Activated CD4-positive, alpha-beta T cell treated with anti-CD3 and anti-CD28 coated beads for 24 hours (primary cell): ENCODE data around the gene DCC.

Experiments used
- DNase-seq, 2 donors: peaks; one replicate each; pipeline ENCODE4 v3.0.0-alpha.2; 2020; ENCODE audit warnings: low read depth in 2 of 2

Gene DCC

DNA sequence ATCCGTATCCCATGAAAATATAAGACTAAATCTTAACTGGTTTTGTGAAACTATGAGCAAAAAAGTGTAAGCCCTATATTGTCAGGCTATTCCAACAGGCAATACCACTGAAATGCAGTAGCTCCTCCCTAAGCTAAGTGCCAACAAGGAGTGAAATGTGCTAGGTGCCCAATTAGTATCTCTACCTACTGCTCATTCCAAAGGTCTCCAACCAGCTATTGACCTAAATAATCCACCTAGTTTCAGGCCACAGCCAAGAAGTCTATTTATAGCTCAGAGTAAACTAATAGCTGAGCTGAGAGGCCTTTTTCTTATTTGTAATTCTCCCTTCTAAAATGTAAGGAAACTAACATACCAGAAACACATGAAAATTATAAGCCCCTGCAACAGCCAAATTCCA lies 482.2 kb downstream of the DCC start:
- DNase-seq = no peak

DNA sequence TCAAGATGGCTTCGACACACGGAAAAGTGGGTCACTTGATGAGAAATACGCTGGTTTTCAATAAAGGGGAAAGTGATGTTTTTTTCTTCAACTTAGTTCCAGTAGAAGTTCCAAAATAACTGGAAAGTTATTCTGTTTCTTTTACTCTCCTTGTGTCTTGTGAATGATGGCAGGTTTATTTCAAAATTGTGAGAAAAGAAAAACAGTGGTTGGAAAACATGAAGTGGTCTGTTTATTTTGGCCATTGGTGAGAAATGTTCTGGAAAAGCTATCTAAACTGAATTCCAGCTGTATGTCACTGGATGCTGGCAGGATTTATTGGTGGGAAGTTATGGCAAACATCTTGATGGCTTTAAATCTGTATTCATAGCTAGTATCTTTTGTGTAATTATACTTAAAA lies 484.1 kb downstream of the DCC start:
- no peak for DNase-seq

DNA sequence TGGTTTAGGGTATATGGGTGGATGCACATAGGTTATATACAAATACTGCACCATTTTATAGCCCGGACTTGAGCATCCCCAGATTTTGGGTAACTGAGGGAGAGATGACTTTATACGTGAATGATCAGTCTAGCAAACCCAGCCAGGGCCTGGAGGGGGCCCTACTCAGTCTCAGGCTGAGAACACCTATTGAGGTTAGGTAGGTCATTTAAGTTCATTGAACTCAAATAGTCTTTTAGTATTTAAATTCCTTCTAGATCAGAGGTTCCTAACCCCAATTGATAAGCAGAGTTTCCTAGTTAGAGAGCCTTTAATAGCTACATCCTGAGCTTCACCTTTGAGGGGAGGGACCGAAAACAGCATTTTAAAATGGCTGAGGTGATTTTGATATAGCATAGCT lies 487.0 kb downstream of the DCC start:
- DNase-seq = no peak

DNA sequence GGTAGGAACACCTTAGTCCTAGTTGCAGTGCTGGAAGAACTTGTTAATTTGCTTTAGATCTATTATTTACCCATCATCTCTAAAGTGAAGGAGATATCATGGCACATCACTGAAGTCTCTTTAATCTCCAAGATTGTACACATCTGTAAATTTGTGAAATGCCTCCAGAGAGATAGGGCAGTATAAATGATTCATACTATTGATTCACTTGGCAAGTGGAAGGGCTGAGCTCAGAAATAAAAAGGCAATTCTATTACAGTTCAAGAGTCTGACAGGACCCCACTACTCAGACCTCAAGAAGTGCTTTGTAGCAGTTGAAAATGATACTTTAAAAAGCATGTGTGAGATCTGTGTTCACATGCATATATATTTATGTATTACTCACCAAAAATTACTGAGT lies 489.3 kb downstream of the DCC start:
- DNase-seq = no peak

DNA sequence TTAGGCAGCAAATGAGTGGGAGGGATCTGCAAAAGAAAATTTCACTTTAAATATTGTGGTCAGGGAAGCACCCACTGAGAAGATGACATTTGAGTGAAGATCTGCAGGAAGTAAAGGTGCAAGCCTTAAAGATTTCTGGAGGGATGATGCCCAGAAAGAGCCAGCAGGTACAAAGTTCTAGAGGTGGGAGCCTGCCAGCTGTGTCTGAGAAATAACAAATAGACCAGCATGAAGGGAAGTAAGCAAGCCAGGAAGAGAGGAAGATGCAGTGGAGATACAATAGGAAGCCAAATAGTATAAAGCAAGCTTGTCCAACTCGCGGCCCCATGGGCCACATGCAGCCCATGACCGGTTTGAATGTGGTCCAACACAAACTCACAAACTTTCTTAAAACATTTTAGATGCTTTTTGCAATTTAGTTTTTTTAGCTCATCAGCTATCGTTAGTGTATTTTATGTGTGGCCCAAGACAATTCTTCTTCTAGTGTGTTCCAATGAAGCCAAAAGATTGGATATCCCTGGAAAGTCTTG lies 489.9 kb downstream of the DCC start:
- no peak for DNase-seq

DNA sequence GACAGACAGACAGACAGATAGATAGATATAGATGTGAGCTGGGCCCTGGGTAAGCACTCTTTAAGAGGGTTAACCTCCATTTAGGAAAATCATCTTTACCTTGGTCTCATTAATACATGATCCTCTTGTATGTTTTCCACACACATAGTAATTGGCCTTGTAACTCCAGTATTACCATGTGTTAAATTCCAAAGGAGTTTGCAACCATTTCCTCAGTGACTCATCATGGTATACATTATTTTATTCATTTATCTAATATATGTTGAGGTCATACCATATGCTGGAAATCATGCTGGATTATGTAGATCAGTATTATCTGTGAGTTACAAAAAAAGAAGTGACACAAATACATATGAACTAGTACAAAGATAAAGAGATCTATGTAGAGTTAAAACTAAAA lies 504.3 kb downstream of the DCC start:
- no peak for DNase-seq

DNA sequence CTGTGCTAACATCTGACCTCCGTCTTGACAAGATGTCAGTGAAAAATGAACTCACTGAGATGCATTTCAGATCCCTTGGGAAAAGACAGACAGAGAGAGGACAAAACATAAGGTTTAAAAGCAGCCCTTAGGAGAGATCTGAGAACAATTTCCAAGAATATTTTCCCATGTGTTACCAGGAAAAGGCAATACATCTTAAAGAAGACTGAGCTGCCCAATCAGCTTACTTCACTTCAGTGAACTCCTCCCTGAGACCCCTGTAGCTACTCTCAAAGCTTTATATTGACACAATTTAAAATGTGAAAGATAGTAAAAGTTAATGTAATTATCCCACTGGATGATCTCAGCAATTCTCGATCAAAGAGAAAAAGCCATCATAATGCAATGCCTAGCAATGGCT lies 505.0 kb downstream of the DCC start:
- no peak for DNase-seq

DNA sequence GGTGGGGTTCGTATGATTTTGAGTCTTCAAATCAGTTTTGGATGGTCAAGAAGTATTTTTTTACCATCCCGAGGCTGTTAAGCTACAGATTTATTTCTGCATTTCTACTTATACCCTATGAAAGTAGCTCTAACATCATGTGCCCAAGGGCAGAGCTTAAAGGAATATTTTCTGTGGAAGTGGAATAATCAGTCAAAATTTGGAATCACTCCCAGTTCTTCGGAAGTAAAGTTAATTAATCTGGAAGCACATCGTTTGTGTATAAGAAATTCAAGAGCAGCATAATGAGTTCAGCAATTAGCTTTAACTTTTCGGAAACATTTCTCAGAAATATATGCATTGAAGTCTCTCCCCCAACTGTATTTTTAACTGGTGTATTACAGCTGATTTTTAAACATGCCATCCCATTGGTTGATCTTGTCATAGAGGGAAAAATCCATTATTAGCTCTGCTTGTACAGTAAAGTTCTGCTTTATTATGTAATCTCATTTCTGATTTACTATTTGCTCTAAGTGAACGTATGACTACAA lies 510.1 kb downstream of the DCC start:
- no peak for DNase-seq

DNA sequence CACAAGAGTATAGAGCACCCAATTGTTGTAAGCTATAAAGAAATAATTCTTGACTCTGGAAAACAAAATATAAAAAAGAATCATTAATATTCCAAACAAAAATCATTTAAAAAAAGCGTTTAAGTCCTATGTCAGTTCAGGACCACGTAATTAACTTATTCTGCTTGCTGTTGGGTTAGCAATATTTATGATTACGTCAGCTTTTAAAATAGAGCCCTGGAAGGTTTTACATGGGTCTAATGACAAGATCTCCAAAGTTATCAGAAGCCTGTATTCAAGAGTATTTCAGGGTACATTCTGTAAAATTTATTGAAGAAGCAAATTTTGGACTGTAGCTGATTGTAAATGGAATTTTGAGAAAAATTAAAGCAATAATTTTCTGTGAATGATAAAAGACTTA lies 521.6 kb downstream of the DCC start:
- no peak for DNase-seq

DNA sequence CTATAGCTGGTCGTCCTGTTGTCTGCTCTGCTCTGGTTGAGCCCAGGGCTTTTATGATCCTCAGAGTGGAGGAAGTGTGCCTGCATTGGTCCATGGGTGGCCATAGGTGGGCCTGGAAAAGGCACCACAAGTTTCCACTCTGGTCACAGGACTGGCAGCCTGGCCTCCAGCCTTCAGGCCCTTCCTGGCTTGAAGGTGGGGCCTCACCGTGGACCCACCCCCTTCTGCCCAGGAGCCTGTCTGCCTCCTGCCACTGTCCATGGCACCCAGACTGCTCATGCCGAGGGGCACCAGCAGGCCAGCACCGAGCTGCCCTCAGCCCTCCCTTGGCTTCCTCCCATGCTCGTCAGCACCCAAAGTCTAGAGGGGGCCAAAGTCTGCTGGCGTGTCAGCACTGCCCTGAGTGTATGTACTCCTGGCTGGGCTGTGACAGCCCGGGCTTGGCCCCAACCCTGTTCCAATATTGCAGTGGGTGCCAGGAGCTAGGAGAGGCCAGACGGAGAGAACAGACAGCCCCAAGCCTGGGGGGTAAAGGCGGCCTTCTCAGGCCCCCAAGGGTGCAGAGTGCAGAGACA lies 529.4 kb downstream of the DCC start:
- no peak for DNase-seq

DNA sequence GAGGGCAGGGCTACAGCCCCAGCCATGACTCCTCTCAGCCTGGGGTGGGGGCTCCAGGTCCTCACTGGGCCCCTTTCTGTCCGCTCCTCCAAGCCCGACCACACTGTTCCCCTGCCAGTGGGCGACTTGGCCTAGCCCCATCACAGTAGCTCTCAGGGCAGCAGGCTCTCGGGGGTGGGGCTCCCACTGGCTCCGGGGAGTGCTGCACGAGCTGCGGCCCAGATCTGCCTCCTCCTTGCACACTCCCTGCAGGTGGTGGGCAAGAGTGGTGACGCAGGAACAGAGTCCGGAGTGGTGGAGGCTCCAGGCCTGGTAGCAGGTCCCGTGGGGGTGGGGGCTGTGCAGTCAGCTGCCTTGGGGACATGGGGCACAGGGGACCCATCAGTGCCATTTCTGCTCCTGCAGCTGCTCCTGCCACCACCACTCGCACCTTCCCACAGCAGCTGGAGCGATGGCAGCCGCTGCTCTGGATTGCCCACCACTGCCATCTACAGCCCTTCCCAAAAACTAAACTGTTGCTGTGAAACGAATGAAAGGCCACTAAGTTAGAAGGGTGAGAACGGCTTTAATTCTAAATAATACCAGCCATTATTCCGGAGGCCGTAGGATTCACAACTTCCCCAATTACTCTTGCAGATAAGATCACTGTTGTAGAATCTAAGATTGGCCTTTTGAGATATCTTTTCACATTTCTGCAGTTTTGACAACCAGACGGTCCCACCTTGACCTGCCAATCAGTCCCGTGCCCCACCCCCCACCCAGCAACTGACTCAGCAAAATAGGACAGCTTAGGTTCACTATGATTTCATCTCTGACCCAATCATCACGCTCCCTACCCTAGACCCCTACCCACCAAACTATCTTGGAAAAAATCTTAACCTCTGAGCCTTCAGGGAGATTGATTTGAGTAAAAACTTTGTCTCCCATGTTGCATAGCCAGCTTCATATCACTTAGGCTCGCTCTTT lies 530.2 kb downstream of the DCC start:
- DNase-seq = no peak

DNA sequence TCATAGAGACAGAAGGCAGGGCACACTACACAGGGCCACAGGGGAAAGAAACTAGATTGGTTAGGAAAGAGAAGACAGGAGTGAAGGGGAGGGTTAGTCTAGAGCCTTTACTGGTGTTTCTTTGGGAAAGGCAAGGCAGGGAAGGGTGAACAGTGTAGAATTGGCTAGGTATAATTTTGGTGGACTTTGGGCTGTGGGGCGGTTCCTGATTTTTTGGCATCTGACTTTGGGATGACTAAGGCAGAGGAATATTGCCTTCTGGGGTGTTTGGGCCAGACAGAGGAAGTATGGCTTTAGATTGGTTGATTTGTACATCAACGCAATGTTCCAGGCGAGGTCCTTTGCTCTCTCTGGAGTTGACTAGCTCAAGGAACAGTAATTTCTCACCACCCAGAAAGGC lies 534.8 kb downstream of the DCC start:
- DNase-seq = no peak

DNA sequence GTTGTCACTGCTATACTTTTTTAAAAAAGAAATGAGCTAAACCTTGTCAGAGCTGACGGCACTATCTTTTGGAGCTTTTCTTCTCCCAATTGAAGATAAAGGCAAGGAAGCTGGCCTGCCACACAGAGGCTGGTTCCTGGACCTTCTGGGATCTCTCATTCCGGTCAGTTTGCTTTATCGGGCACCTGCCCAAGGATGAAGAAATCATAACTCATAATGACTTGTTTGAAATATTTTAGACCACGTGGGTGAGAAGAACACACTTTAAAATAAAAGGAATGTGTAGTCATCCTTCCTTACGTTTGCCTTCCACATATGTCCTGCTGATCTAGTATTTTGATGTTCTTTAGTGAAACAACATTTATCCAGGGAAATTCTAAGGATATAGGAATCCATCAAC lies 535.7 kb downstream of the DCC start:
- no peak for DNase-seq

DNA sequence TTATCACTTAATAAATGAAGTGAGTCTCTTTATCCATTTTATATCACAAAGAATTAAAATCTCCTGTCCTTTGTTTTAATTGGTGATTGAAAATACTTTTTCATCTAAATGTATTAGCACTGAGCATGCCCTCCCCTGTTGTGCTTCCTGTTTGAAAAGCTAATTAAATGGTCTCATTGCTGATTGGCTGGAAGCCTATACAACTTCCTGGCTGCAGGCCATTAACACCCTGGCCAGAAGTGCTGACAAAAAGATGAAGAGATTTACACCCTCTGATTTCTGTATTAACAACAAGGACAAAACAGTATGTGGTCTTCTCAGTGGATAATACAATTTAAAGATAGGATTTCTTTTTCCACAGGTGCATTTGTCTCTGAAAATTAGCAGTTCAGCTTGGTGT lies 548.0 kb downstream of the DCC start:
- DNase-seq = no peak

DNA sequence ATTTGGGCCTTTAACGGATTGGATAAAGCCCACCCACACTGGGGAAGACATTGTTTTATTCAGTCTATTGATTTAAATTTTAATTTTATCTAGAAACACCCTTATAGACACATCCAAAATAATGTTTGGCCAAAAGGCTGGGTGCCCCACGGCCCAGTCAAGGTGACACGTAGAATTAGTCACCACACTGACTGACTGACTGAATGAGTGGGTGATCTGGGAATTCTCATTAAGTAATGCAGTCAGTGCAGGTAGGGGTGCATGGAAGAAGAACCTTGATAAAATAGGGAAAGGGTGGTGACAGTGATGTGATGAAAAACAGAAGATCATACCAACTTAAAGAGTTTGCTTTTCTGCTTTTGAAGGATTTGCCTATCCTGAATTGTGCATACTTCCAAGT lies 554.8 kb downstream of the DCC start:
- no peak for DNase-seq

DNA sequence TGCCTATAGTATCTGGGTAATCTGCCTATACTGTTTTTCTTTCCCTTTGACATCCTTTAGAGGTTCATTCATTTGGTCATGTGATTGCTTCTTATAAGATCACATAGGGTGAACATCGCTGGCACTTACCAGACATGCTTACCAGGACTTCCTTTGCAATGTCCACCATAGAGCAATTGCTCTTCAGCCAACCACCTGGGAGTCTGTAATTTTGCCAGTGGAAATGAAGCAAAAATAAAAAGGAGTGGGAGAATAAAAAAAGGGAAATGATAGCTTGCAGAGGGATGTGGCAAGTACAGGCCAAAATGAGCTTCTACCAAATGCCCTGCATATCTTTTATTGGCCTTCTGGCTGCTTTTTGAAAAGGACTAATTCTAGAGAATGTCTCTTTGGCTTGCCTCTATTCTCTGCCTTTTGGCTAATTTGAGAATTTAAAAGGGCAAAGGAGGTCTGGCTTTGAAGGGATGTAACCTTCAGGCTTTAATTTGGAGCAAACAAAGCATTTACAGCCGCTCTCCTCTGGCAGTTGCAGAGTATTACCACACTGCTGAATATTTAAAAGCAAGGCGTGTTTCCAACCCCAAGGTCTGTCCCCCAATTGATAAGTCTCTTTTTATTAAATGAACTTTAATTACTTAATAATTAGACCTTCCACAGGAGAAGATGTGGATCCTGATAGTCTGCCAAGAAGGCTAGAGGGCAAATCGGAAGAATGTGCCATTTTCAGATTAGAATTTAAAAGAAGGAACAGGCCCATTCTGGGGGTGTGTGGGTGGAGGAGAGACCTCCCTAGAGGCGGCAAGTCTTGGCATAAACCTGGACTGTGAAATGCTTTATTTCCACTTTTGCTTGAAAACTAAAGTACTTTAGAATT lies 557.9 kb downstream of the DCC start:
- no peak for DNase-seq

DNA sequence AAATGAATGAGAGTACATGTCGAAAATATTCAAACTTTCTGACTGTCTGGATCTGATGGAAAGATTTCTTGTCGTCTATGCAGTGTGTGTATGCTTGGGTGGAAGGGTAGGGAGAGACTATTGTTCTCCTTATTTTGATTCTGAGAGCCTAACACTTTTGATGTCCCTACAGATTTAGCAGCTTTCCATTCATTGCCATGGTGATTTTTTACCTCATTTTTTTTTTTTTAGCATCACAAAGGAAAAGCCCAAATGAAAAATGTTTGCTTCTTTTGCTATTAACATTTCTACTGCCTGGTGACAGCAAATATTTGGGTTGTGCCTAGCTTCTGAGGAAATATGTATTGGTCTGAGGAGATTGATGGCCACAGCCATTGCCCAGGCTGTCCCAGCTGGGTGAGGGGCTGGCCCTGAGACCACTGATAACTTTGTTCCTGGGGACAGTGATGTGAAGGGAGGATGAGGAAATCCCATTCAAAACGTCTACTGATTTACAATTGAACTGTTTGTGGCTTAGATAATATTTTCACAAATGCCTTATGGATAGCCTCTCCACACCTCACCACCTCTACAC lies 558.6 kb downstream of the DCC start:
- no peak for DNase-seq

DNA sequence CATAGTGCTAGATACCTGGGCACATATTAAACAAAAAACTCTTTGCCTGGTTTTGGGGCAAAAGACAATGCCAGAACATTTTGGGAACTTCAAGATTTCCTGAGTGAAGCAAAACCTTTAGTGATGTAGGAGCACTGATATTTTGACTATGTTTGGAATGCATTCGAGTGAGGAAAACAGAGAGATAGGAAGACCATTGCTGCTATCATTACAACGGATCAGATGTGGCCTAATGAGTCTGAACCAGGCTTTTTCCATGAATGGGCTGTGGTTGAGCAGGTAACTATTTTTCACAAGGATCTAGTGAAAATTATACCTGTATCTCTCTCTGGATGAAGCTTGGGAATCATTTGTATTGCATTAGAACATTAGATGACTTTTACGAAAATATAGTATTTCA lies 562.2 kb downstream of the DCC start:
- no peak for DNase-seq

DNA sequence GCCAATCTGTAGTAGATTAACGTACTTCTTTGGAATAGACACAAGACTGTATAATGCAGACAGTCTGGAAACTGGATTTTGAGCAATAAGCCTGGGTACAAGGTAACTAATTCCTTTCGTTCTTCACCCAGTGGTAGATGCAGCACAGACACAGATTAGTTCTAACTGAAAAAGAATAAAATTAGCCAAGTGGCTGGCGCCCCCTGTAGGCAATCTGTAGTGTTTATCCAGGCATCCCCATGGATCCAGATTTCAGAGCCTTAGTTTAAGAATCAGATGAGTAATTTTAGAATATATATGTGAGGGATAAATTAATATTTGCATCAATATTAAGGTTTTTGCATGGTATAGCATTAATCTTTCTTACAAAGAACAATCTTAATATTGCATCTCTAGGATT lies 563.9 kb downstream of the DCC start:
- no peak for DNase-seq

DNA sequence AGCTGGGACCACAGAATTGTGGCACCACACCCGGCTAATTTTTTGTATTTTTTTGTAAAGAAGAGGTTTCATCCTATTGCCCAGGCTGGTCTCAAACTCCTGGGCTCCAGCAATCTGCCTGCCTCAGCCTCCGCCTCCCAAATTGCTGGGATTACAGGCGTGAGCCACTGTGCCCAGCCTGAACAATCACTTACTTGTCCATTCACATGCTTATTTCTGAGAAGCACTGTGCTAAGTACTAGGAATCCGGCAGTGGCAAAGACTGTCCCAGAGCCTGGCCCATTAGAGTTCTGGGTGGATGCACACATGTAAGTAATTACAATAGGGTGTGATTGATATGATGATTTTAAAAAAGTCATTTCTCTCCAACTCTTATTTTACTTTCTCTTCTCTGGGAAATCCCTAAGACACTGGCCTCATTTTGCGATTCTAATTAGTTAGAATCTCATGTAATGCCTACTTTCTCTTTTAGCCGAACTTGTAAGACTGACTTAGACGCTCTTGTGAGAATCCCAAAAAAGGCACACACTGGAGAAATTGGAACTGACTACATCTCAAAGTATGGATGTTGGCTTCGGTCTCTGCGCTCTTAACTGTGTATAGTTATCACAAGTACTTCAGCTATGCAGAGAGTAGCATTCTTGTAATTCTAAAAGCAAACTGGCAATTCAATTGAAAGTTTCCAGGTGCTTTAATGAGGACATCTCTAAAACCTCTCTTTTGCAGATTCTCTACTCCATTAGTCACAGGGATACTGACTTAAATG lies 567.7 kb downstream of the DCC start:
- DNase-seq = no peak

DNA sequence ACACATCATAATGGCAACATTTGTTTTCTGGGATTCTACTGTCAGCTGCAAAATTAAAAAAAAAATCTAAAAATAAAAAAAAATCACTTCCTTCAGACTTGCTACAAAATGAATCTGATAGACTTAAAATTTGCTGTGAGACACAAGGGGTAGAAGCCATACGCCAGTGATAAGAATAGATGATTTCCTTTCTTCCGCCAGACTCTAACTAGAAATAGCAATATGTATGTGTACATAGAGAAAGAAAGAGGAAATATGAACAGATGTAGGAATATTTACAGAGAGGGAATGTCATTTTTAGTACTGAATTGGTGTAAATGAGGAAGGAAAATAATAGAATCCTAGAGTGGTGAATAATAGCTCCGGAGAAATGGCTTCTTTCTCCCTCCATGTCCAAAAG lies 574.2 kb downstream of the DCC start:
- DNase-seq = no peak
